Non-pigmented ciliary epithelial cell (primary cell): ENCODE data around the gene NMBR.
A peak's percentile ranks its signal among the peaks of the same experiment; 100 is the strongest.
"Not testable (repeated sequence)": the region's sequence is repeated elsewhere in the genome, so short reads cannot be mapped to it uniquely, and the experiment has no call there.

Experiments
- DNase-seq: peaks from one replicate; pipeline ENCODE4 v3.0.0-alpha.2; 2010; ENCODE audit warnings: low read depth

NMBR gene

DNA sequence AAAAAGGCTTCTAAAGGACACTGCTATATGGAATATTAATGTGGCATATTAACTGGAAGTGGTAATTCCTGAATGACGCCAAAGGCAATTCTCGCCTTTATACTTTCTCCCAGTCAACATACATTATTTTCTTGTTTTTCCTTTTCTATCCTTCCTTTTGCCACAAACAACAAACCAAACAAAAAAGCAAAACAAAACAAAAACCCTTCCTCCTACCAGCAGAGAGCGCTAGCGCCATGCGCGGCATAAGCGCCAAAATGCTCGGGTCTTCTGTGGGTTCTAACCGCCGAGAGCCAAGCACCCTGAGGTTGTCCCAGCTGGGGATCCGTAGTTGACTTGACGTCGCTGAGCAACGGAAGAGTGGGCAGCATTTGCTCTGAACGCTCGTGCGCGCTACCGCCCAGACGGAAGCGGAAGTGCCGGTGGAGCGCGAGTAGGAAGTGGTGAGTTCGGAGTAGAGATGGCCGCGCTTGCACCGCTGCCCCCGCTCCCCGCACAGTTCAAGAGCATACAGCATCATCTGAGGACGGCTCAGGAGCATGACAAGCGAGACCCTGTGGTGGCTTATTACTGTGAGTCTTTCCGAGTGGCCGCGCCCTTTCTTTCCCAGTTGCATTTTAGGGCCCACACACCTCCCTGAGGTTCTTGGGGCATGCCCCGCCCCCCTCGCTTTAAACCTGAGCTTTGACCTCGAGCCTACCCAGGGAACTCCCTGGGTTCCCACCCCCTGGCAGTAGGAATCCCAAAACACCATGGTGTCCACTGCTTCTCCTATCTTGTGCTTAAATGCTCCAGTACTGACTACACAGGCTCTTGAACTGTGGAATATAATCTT is at the start of gene NMBR, which contains the start of gene VTA1:
TSS of gene NMBR (minus strand) at position 295 of the 835 bp plus-strand sequence. CDS start 58,464 bp downstream, outside the sequence.
TSS of gene VTA1 (plus strand) at position 436 of the 835 bp plus-strand sequence. CDS start at position 461, 25 bp downstream.
- DNase-seq = peak; percentile 97

DNA sequence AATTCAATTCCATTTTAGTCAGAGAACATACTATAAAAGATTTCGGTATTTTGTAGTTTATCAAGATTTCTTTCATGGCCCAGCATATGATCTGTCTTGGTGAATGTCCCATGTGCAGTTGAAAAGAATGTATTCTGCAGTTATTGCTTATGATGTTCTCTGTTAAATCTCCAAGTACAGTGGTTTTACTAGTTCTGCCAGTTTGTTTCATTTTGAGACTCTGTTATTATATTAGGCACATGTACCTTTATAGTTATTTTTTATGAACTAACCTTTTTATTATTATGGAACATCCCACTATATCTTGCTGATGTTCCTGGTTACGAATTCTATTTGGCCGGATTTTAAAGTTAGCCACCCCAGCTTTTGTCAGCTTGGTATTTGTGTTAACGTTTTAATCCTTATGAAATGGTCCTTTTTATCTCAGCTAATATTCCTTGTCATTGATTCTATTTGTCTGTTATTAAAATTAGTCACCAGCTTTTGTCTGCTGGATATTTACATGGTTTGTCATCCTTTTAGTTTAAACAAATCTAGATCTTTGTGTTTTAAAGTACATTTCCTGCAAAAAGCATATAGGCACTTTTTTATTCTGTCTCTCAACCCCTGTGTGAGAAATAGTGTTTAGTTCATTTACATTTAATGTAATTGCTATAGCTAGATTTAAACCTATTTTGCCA is 49.1 kb upstream of the NMBR start:
- DNase-seq = peak; percentile 6

DNA sequence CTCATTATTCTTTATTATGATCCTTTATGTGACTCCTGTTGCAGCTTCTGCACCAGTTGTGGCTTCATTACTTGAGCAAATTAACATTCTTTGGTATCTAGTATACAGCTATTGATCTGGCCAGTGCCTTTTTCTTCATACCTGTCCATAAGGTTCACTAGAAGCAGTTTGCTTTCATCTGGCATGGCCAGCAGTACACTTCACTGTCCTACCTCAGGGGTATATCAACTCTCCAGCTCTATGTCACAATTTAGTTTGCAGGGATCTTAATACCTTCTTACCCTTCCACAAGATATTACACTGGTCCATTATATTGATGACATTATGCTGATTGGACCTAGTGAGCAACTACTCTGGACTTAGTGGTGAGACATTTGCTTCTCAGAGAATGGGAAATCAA is 46.7 kb upstream of the NMBR start:
- no peak for DNase-seq

DNA sequence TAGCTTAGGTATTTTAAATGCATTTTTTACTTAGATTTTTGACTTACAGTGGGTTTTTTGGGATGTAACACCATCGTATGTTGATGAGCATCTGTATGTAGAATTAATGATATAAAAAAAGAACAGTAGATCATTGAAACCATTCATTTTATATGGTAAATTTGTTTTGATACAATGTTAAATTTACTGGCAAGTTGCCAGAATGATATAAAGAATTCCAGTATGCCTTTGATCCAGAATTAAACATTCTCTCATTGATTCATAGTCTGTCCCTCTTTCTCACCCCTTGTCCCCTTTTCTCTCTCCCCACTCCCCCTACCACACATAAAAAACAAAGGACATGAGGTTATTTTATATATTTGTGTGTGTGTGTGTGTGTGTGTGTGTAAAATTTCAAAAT is 45.4 kb upstream of the NMBR start:
- no peak for DNase-seq

DNA sequence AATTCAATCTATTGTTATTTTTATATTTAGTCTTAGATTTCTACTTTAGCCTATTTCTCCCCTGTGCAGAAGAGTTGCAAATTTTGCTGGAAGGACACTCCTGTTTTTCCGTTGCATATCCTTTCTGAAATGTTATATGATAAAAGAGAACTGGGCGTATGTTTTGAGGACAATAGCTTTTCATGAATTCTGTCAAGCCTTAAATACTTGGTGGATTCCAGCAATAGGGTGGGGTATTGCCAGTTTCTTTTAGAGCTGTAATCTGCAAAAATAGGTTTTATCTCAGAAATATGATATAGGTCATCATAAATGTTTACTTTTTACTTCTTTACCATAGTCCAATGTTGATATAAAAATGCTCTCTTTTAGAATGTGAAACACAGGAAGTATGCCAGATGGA is 42.1 kb upstream of the NMBR start:
- no peak for DNase-seq

DNA sequence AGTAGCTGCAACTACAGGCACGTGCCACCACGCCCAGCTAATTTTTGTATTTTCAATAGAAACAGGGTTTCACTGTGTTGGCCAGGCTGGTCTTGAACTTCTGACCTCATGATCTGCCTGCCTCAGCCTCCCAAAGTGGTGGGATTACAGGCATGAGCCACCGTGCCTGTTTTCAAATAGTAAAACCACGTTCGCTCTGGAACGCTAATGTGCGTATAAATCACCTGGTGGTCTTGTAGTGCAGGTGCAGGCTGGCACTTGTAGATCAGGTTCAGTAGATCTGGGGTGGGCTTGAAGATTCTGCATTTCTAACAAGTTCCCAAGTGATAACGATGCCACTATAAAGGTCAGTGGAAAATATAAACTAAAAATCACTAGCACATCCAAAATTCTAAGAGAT is 41.4 kb upstream of the NMBR start:
- DNase-seq = not testable (repeated sequence)

DNA sequence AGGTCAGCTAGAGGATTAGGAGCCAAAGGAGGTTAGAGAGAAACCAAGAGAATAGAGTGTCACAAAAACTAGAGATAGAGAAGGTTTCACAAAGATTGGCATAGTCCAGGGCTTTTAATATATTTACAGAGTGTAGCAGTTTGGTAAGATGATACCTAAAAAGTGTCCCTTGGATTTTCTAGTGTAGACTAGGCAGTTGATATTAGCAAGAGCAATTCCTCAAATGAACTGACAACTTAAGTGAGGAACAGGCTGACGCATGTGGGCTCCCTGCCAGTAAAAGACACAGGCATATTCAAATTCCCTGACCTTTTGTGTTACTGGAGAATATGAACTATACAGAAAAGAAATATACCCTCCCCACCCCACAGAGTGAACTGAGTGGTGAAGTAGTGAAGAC is 40.3 kb upstream of the NMBR start:
- peak; percentile 4 for DNase-seq

DNA sequence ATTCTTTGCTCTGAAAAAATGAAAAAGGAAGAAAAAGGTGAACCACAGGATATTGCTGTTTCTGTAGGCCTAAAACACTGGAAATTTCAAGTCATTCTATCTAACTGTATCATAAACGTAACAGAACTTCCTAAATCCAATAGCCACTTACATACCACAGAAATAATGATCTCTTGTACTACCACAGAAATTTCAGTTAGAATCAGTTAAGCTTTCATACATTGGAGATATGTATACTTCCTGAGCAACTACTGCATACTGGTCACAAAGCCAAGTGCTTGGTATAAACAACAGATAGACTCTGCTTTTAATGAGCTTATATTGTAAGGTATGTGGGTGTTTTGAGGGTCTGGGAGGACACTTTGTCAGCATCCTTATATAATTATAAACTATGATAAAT is 38.7 kb upstream of the NMBR start:
- DNase-seq = no peak

DNA sequence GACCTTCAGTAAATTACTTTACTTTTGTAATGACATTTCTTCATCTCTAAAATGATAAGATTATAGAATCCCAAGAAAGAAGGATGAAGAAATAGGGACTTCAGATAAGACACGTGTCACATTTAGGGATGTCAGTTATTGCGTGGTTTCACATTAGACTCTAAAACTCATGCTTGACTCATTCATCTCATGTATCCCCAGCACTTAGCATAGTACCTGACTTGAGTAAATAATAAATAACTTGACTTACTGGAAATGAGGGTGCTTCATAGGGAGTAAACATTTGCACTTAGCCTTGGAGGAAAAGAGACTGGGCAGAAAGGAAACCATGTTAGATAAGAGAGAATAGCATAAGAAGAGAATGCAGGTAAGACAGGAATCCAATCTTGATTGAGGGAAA is 37.4 kb upstream of the NMBR start:
- no peak for DNase-seq

DNA sequence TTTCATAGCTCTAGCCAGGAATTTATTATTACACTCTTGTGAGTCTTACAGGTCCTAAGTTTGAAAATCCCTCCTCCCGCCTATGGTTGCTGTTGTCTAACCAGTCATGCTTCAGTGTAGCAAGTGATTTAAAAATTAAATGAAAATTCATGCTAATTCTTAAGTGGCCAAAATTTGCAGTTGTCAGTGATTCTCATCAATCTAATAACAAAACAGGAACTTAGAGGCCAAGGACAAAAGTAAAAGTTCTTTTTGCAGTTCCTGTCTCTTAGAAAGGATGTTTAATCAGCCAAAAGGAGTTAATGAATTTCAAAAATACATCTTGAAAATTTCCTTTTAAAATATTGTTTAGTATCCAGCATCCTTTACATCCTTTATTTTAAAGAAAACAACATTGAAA is 36.4 kb upstream of the NMBR start:
- no peak for DNase-seq

DNA sequence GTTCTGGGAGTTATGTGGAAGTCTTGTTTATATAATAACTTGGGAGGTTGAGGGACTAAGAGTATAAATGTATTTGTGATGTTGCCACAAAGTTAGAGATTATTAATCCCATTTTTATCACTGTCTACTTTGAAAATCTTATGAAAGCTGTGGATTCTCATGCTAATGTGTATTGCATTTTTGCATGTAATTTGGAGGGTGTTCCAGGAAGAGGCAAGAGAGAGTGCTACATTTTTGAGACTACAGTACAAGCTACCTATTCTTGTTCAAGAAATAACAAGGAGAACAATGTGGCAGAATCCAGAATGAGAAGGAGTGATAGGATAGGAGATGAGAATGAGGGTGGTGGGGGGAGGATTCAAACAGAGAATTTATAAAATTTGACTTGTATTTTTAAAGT is 35.1 kb upstream of the NMBR start:
- DNase-seq = no peak

DNA sequence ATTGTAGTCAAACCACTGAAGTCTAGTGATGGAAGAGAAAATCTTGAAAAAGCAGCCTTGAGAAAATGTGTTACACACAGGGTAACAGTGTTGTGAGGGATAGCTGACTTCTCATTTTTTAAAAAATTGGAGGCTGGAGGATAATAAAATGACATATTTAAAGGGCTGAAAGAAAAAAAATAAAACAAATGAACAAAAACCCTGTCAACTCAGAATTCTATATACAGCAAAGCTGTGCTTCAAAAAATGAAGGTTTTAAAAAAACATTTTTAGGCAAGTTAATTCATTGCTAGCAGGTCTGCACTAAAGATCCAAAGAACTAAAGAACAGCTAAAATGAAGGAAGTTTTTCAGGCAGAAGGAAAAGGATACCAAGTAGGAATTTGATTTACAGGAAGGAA is 31.2 kb upstream of the NMBR start:
- DNase-seq = no peak

DNA sequence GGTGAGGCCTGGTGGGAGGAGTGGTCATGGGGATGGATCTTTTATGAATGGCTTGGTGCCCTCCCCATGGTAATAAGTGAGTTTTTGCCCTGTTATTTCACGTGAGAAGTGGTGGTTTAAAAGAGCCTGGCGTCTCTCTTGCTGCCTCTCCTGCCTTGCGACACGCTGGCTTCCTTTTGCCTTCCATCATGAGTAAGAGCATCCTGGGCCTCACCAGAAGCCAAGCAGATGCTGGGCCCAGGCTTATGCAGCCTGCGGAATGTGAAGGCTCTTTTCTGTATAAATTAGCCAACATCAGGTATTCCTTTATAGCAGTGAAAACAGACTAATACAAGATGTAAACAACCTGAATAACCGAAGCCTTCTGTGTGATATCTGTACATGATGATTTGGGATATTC is 27.8 kb upstream of the NMBR start:
- no peak for DNase-seq

DNA sequence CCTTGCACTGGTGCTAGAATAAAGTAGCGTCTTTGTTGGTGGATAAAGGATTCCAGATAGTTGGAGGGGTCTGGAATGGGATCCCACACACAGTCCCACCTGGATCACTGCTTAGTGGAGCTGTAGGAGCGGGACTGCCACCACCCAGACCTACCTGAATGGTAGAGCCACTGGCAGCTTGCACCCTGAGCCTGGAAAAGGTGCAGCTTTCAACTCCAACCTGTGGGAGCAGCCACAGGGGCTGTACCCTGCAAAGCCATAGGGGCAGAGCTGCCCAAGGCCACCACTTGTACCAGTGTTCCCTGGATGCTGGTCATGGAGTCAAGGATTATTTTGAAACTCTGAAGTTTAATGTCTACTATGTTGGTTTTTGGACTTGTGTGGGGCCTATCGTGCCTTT is 27.1 kb upstream of the NMBR start:
- DNase-seq = no peak

DNA sequence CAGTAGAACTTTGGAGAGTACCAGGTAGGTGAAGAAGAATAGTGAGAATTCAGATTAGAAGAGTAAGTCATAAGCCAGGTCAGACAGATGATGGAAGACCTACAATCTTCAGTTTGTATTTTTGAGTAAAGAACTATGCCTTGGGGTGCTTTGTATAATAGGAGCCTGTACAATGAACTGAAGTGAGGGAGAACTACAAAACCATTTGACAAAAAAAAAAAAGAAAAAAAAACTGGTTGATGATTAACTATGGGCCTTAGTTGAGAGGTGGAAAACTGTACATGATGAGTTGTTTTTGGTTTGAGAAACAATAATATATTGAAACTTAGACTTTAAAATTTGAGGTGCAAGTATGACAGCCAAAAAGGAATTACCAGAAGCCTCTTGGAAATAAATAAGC is 25.8 kb upstream of the NMBR start:
- no peak for DNase-seq

DNA sequence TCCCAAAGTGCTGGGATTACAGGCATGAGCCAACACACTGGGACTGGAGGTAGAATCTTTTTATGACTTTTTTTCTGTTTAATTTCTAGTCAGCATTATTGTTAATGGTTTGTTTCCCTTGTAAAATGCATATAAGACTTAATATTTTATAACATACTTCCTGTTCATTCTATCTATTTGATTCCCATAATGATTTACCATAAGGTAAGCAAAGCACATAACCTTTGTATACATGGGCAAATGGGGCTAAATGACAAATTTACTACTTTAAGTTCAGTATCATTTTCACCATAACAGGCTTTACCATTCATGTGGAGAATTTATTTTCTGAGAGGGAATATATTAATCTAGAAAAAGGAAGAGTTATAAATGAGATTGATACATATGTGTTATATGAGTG is 24.4 kb upstream of the NMBR start:
- DNase-seq = no peak

DNA sequence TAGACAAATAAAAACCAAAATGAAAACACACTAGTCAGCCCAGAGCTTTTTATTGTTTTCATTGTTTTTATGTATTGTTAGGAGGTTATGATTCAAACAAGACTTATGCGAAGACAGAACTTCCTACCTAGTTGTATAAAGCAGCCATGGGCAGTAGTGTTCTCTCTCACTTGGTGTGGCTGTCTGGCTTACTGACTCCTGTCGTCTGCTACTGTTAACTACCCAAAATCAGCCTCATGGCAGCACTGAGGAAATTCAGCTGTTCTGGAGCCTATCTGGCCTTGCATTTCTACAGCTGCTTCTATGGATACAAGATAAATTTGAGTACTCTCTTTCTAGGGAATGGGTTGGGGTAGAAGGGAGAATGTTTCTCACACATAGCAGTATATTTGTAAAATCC is 20.6 kb upstream of the NMBR start:
- DNase-seq = no peak

DNA sequence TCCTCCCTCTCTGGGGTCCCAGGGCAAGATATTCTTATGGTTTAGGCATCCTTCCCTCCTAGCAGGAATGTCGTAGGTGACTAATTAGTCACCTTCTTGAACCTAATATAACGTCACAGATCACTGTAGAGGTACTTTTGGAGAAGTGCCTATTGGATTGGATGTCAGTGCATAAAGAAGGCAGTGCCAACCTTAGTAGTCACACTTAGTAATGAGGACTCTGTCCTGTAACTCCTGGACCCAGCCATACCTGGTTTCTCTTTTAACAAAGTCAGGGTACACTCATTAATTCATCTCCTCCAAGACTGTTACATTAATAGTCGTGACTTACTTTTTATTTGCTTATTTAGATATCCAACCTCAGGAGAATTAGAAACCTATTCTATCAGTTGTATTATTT is 20.1 kb upstream of the NMBR start:
- no peak for DNase-seq

DNA sequence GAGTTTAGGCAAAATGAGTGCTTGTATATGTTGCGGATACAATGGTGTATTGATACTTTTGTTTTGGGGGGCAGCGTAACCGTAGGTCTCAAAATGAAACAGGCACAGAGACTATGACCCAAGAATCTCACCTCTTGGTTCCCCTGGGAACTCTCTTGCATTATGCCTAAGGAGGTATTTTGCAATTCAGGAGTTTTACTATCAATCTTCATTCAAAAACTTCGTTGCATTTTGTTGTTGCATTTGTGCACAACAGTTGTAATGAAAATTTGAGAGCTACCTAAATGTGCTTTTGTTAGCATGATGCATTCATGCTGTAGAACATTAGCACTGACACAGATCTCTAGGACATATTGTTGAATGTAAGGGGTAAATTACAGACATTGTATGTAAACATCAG is 18.3 kb upstream of the NMBR start:
- no peak for DNase-seq

DNA sequence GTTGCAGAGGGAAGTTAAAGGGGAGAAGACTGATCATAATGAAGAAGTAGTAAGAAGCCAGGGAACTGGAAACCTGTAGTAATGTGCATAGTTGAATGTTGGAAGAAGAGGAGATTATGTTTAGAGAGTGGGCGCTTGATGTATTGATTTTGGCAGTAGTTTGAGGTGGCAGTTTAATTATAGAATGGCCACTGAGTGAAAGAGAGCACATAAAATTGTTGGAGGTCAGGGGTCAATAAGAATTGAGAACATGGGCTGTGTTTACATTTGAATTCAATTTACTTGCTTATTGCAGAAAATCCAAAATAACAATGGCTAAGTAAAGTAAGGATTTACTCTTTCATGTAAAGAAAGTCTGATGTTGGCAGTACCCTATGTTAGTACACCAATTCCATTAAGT is 15.9 kb upstream of the NMBR start:
- no peak for DNase-seq

DNA sequence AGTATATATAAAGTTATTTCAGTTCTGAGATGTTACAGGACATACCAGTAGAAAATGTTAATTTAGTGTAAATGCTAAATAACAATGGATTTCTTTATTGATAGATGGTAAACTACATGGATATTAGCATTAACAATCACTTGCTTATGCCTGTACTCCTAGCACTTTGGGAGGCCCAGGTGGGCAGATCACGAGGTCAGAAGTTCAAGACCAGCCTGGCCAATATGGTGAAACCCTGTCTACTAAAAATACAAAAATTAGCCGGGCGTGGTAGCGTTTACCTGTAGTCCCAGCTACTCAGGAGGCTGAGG is 9.8 kb upstream of the NMBR start:
- DNase-seq = not testable (repeated sequence)

DNA sequence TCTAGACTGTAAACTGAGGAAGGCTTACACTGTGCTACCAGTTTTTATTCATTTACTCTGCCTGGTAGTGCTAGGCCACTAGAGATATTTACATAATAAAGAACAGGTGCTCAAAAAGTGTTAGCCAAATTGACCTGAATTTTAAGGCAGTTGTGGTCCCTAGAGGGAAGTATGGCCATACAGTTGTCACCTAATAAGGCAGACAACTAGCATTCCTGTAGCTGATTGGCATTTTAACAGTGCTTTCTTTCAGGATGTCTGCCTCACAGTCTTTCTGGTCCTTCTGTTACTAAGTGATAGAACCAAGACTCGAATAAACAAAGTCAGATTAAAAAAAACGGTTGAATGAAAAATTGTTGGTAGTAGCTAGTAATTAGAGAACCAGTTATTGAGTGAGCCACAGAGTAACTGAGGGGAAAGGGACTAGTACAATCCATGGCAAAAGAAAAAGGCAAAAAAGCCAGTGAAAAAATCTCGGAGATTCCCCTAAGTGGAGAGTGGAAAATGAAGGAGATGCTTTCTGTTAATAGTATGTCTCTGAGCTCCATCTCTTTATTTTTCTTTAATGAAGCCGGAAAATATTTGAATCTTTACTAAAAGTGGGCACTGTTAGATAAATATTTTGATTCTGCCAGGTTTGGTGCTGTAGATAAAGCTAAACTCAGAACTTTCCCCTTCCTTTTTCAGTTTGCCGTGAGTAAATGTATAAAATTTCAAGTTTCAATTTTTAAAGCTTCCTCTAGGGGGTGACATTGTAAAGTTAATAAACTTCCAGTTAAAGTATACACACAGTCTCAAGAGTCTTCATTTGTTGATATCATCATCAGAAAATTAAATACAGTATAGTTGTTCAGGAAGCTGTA is 9.2 kb upstream of the NMBR start:
- no peak for DNase-seq

DNA sequence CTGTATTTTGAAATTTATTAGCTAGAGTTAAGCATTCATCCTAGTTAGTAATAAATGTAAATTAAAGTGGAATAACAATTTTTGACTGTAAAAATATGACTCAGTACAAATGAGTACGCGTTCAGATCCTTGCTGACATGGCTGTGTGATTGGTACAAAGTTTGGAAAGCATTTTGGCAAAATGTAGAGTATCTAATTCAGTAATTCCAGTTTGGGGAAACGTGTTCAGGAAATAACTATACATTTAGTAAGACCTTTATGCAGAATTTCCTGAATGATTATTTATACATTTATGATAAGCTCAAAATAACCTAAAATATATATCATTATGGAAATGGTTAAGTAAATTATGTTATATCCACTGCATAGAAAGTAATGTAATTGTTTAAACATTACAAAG is 8.2 kb upstream of the NMBR start:
- no peak for DNase-seq
